Activated CD4-positive, alpha-beta T cell treated with anti-CD3 and anti-CD28 coated beads, Interleukin-2, amount 50 U/mL, for 4 hours (primary cell): ENCODE measurements around the gene ZNF582.
"Not testable (repeated sequence)": the region's sequence is repeated elsewhere in the genome, so short reads cannot be mapped to it uniquely, and the experiment has no call there.

ENCODE experiments used
- DNase-seq, 2 experiments: peaks; one replicate each; pipeline ENCODE4 v3.0.0-alpha.2; 2020

ZNF582 gene

GRCh38 chr19:56350416-56351045 is 42.8 kb downstream of the ZNF582 start:
- peak; percentile 38 to 45 for DNase-seq

DNA sequence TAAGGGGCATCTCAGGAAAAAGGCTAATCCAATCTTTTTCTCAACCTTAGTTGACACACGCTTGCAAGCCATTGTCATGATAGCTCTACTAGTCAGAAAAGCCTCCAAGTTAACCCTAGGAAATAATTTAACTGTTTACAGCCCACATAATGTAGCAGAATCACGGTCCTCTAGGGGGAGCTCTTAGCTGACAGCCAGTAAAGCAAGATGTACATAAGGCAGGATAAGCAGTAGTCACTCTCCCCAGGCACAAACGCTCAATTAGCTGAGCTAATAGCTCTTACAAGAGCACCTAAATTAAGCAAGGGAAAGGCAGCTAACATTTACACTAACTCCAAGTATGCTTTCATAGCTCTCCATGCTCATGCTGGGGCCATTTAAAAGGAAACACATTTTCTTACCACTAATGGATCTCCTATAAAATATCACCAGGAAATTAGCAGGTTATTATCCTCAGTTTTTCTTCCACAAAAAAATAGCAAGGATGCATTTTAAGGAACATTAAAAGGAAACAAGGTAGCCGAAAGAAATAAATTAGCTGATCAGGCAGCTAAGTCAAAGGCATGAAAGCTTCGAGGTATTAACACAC is 45.0 kb downstream of the ZNF582 start:
- DNase-seq: no peak

DNA sequence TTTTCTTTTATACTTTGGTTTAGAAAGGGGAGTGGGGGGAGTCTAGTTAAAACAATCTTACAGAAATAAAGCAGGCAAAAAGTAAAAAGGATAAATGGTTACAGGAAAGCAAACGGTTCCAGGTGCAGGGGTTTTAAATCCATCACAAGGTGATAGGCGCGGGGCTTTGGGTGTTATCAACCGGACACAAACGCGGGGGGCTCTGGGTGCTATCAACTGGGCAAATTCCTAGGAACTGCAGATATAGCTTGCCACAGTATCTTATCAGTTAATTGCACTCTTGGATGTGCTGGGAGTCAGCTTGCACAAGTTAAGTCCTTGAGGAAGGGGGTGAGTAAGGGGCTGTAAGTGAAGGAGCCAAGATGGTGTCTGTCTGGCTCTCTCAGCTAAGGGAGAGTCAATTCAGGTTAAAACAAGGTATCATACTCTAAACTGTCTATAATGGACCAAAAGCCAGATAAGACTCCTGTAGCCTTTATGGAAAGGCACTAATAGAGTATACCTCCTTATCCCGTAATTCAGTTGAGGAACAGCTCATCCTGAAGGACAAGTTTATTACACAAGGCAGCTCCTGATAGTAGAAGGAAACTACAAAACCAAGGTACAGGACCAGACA is 46.1 kb downstream of the ZNF582 start:
- no peak for DNase-seq

GRCh38 chr19:56341948-56342347 is 51.4 kb downstream of the ZNF582 start:
- DNase-seq: no peak

DNA sequence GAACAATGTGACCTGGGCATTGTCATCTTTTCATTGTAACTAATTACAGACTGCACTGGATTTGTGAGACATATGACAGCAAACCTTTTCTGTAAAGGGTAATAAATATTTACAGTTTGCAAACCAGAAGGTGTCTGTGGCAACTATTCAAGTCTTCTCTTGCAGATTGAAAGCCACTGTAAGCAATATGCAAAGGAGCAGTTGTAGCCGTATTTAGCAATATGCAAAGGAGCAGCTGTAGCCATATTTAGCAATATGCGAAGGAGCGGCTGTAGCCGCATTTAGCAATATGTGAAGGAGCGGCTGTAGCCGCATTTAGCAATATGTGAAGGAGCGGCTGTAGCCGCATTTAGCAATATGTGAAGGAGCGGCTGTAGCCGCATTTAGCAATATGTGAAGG is 54.3 kb downstream of the ZNF582 start:
- not testable (repeated sequence) for DNase-seq

DNA sequence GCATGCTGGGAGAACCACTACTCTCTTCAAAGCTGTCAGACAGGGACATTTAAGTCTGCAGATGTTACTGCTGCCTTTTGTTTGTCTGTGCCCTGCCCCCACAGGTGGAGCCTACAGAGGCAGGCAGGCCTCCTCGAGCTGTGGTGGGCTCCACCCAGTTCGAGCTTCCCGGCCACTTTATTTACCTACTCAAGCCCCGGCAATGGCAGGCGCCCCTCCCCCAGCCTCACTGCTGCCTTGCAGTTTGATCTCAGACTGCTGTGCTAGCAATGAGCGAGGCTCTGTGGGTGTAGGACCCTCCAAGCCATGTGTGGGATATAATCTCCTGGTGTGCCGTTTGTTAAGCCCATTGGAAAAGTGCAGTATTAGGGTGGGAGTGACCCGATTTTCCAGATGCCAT is 56.3 kb downstream of the ZNF582 start:
- DNase-seq: not testable (repeated sequence)

- not testable (repeated sequence) for DNase-seq
These were observed 58.0 kb downstream of the ZNF582 start for GRCh38 chr19:56335371-56335770.

DNA sequence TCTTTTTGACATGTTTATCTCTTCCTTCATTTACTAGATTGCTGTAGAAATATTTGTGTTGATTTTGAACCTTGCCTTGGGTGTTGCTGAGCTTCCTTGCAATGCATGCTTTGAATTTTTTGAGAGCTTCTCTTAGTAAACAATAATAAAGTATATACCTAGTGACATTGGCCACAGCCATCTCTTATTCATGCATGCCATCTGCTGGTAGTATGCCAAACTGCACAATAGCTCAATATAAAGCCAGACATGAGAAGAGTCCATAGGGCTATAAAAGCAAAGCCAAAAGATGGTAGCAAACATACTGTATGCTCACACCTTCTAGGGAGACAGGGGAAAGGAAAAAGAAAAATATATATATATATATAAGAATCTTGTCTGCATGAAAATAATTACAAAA is 59.8 kb downstream of the ZNF582 start:
- DNase-seq: peak; percentile 26 to 29
